EH (cell line): ENCODE measurements around the gene EXOC3.
A peak's percentile ranks its signal among the peaks of the same experiment; 100 is the strongest.
"Not testable (repeated sequence)": the region's sequence is repeated elsewhere in the genome, so short reads cannot be mapped to it uniquely, and the experiment has no call there.

Experiments
- DNase-seq: peaks from one replicate; pipeline ENCODE4 v3.0.0-alpha.2; 2015; ENCODE audit warnings: low read depth

Gene EXOC3

DNA sequence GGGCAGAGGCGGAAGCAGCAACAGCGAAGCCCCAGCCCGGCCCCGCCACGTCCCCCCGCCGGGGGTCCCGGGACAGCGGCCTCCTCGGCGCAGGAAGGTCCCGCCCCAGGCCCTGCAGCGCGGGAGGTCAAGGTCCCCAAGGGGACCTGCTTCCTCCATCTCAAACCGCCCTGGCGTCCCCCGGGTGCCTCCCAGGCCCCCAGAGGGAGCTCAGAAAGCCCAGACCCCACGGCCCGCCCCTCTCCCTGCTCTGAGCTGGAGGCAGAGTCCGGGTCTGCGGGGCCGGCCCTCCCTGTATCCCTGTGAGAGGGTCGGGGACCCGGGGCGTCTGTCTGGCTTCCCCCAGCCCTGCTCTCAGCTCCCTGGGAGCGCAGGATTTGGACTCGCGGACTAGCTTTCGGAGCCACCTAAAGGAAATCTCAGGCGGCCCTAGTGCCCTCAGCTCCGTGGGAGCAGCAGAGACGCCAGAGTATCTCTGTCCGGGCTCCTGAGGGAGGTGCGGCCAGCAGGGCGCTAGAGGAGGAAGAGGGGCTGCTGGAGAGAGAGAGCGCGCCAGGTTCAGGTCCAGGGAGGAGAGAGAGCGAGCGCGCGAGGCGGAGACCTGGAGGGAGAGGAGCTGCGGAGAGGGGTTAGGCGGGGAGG, 30.7 kb downstream of the EXOC3 start:
- peak; percentile 60 for DNase-seq

- not testable (repeated sequence) for DNase-seq
Measured at GRCh38 chr5:474232-474839, 31.4 kb downstream of the EXOC3 start.

- DNase-seq = peak; percentile 25
Measured at GRCh38 chr5:474840-475661, 32.1 kb downstream of the EXOC3 start.

DNA sequence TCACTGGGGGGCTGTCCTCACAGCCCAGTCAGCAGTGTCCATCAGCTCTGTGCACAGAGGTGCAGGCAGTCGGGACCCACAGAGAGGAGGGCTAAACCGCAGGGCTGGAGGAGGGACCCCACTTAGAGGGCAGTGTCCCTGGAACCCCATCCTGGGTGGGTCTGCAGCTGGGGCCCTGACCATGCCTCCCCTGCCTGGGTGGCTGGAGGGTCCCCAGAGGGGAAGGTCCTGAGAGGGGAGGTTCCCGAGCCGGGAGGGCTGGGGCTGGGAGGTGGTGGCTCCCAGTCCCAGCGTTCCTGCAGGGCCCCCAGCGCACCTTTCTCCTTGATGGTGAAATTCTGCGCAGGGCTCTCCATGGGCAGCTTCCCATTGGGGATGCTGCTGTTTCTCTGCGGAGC, 32.7 kb downstream of the EXOC3 start:
- no peak for DNase-seq

GRCh38 chr5:476102-476813, 33.3 kb downstream of the EXOC3 start:
- no peak for DNase-seq

GRCh38 chr5:476814-477175, 33.8 kb downstream of the EXOC3 start:
- no peak for DNase-seq

- no peak for DNase-seq
Measured at GRCh38 chr5:477247-477646, 34.3 kb downstream of the EXOC3 start.

DNA sequence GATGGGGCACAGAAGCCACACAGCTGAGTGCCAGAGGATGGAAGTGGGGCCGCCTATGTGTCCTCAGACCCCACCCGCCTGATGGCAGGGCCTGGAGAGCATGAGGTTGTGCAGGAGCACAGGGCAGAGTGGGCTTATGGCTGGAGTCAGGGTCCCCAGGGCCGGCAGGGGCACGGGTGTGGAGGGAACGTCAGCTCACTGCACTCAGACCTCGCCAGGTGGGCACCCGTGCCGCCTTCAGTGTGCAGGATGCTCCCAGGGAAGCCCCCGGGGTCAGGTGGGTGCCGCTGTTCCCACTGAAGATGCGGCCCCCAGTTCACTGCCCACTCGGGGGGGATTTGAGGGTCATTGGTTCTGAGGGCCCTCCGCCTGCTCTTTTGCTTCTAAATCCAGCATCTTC, 34.9 kb downstream of the EXOC3 start:
- DNase-seq = no peak

DNA sequence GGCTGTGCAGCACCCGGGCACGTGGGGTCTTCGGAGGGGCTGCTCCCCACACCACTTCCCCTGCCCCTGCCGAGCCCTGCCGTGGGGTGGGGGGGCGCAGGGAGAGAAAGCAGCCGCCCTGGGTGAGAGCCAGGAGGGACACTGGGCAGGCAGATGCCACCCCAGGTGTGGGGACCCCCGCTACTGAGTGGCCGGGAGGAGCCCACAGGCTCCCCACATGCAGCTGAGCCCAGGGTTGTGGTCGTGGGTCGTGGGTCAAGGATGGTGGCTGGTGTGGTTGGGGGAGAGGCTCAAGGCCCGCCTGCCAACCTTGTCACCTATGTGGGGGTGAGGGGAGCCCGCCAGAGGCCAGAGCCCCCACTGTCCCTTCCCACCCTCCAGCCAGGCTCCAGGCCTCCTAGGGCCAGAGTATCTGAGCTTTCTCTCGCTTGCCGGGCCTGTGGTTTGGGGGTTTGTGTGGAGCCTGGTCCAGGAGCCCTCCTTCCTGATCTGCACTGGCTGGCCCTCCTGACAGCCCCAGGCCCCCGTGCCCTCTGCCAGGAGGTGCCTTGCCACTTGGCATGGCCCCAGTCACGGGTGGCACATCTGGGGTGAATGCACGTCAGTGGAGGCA, 35.5 kb downstream of the EXOC3 start:
- no peak for DNase-seq

GRCh38 chr5:478982-479535, 36.1 kb downstream of the EXOC3 start:
- DNase-seq = no peak

- no peak for DNase-seq
Measured at GRCh38 chr5:479566-480319, 36.8 kb downstream of the EXOC3 start.

DNA sequence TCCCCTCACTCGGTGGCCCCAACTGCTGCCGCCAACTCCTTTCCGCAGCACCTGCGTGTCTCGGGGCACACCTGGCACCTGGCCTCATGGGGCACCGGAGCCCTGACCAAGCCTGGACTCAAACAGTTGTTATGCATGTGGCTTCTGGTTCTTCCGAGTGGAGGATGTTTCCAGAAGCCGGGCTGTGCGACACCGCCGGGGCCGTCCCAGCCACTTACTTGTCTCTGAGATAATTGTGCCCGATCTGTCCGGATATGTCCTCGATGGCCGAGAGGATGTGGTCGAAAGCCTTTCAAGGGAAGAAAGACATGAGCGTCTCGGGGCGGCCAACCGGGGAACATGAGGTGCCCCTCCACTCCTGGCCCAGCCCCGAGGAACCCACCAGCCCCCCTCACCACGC, 38.4 kb downstream of the EXOC3 start:
- DNase-seq = no peak

- DNase-seq = no peak
Measured at GRCh38 chr5:482021-482420, 39.0 kb downstream of the EXOC3 start.

DNA sequence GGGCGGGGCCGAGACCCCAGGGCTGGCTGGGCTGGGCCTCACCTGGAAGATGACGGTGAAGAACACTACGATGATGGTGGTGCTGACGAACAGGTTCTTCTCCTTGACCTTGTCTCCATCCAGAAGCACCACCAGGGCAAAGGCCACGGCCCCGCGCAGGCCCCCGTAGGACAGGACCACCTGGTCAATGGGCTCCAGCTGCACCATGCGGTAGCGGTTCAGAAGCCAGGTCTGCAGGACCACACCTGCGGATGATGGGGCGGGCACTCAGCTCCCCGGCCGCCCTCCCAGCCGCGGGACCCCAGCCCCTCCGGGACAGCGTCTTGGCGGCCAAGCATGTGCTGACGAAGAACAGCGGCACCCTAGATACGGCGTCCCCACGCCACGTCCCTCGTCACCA, 39.5 kb downstream of the EXOC3 start:
- no peak for DNase-seq

- no peak for DNase-seq
Measured at GRCh38 chr5:483011-483410, 40.0 kb downstream of the EXOC3 start.

DNA sequence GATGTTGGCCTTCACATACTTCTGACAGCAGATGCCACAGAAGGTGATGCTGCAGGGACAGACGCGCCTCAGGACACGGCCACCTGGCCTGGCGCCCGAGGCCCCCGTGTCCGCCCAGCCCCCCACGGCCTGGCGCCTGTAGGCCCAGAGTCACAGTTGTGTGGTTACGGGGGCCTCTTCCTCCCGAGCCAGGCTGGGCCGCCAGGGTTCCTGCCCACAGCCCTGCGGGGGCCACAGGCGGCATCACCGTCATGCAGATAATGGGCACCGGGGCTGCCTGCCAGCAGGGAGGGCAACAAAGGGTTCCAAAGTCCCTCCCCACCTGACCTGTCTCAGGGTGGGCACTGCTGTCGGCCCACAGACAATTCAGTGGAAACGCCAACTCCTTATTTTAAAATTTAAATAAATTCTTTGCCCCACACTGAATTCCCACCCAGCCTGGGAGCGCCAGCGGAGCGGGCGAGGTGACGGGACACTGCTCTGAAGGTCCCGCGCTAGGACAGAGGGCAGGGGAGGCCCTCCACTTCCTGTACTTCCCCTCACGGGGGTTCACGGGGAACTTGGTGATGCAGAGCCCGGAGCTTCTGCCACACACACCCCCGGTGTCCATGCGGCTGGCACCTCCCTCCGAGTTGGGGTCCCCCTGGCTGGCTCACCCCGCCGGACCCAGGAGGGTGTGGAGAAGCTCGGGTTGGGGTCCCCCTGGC, 40.6 kb downstream of the EXOC3 start:
- no peak for DNase-seq

DNA sequence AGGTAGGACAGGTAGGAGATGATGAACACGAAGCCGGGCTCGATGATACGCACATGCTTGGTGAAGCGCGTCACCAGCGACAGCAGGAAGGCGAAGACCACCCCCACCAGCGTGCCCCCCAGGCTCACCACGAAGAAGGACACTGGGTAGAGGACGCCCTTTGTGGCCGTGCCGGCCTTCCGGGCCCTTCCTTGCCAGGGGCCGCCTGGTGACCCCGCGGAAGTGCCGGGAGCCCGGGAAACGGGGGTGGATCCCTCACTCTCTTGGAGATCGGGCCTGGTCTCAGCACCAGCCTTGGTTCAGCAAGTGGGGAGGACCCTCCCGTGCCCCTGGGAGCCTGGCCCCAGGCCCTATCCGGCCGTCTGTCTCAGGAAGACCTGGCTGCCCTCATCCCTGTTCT, 41.6 kb downstream of the EXOC3 start:
- no peak for DNase-seq

DNA sequence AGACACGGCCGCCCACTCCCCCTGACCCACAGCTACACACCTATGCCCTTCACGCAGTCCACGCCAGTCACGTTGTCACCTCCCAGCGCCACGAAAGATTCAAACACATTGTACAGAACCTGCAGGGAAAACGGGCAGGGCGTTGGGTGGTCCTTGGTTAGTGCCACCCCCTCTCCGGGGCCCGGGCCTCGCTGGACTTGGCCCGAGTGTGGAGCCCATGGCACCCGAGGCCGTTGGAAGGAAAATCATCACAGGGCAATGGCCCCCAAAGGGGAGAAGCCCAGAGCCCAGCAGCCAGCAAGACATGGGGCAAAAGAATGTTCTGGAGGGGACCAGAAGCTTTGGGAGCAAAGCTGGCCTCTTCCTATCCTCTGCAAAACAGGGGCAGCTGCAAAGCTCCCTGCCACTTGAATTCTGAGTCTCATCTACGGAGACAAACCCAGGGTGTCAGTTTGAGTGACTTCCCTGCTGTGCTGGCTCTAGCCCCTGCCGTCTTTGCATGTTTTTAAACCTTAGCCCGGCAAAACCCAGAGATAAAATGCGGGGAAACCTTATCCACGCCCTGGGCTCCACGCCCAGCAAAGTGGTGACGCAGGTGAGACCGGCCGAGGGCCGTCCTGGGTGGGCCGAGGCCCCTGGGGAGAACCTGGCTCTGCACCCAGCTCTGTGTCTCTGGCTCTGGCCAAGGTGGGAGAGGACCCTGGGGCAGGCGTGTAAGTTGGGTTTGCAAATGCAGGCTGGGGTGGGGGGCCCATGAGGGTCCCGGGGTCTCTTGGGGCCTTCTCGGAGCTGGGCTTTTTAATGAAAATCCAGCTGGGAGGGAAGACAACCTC, 42.4 kb downstream of the EXOC3 start:
- no peak for DNase-seq

GRCh38 chr5:485946-486491, 43.0 kb downstream of the EXOC3 start:
- peak; percentile 18 for DNase-seq
